CD4-positive, CD25-positive, alpha-beta regulatory T cell (primary cell): Measurements from ENCODE around the gene MEOX1. TPM values are rescaled to one million over a fixed set of nuclear protein-coding genes. Genes with fewer than 3 reads are reported as not detected.
"Not testable (repeated sequence)": the region's sequence is repeated elsewhere in the genome, so short reads cannot be mapped to it uniquely, and the experiment has no call there.

Experiments used
- ATAC-seq, 2 donors: fragments of 150-1000 bp; cut with Tn5 transposase; one replicate each; pipeline ENCODE4 v1.10.0; 2021; ENCODE audit warnings: low read depth in 2 of 2, moderate number of reproducible peaks in 2 of 2, moderate library complexity in 1 of 2
- DNase-seq, 3 donors: peaks; one replicate each; pipeline versions ENCODE4 v3.0.0 to v3.0.0-alpha.2; 2012 to 2022; ENCODE audit warnings: mixed read lengths in 1 of 3
- H3K27ac ChIP-seq: one replicate; pipeline ENCODE4 v1.7.0; 2013; ENCODE audit warnings: mild to moderate bottlenecking, low read length; ENCODE audit not compliant: insufficient read depth, poor library complexity, severe bottlenecking
- H3K27me3 ChIP-seq: one replicate; pipeline ENCODE4 v1.7.0; 2013; ENCODE audit warnings: low read length; ENCODE audit not compliant: control insufficient read depth, insufficient read depth
- H3K36me3 ChIP-seq: one replicate; pipeline ENCODE4 v1.7.0; 2013; ENCODE audit warnings: mild to moderate bottlenecking, low read length, moderate library complexity; ENCODE audit not compliant: control insufficient read depth, insufficient read depth
- H3K4me1 ChIP-seq: 2 replicates; pipeline ENCODE4 v1.7.0; 2013; ENCODE audit warnings: mild to moderate bottlenecking, low read length; ENCODE audit not compliant: insufficient read depth, control insufficient read depth, poor library complexity, severe bottlenecking
- H3K4me3 ChIP-seq: one replicate; pipeline ENCODE4 v1.7.0; 2013; ENCODE audit warnings: low read depth, mild to moderate bottlenecking, low read length, moderate library complexity
- H3K9me3 ChIP-seq, 2 experiments: 1 replicate in 1 of 2; 2 replicates in 1 of 2; pipeline ENCODE4 v1.7.0; 2013; ENCODE audit warnings: low read length in 2 of 2, mild to moderate bottlenecking in 1 of 2, moderate library complexity in 1 of 2; ENCODE audit not compliant: control insufficient read depth in 2 of 2
- H3K27ac Mint-ChIP-seq, 3 donors: one replicate each; pipeline ENCODE4 v1.8.0; 2020 to 2022; ENCODE audit warnings: mild to moderate bottlenecking in 3 of 3, mixed read lengths in 3 of 3, moderate library complexity in 2 of 3
- H3K27me3 Mint-ChIP-seq: one replicate; pipeline ENCODE4 v1.8.0; 2022; ENCODE audit warnings: mild to moderate bottlenecking, mixed read lengths
- H3K36me3 Mint-ChIP-seq: one replicate; pipeline ENCODE4 v1.8.0; 2020; ENCODE audit warnings: mixed read lengths
- H3K4me1 Mint-ChIP-seq, 4 donors: one replicate each; pipeline ENCODE4 v1.8.0; 2020 to 2022; ENCODE audit warnings: mixed read lengths in 4 of 4, mild to moderate bottlenecking in 1 of 4
- H3K4me3 Mint-ChIP-seq, 4 donors: one replicate each; pipeline ENCODE4 v1.8.0; 2020 to 2022; ENCODE audit warnings: mild to moderate bottlenecking in 4 of 4, mixed read lengths in 4 of 4, moderate library complexity in 3 of 4
- H3K9me3 Mint-ChIP-seq, 7 donors: one replicate each; pipeline ENCODE4 v1.8.0; 2020 to 2022; ENCODE audit warnings: mixed read lengths in 7 of 7, mild to moderate bottlenecking in 3 of 7, moderate library complexity in 2 of 7
- polyA plus RNA-seq, 4 donors: library from polyadenylated mRNA; unstranded; fragments of 300-500 nt; fragmentation: Illumina TruSeq; gene quantifications; one replicate each; pipeline ENCODE4 v1.2.3, GENCODE V29; 2021
- total RNA-seq: library from RNA; stranded (reverse); gene quantifications from one replicate; pipeline ENCODE4 v1.2.3, GENCODE V29; 2022

MEOX1 gene
- total and polyA plus RNA-seq, 5 donors from 2014 or later = 15.3 to 36.5 (median 29.7) TPM

GRCh38 chr17:43602556-43602955 is 59.2 kb downstream of the MEOX1 start:
- H3K4me1 ChIP-seq, ATAC-seq, H3K36me3 ChIP-seq, H3K27me3 ChIP-seq, H3K4me3 Mint-ChIP-seq, H3K4me3 ChIP-seq, H3K27ac Mint-ChIP-seq, DNase-seq, H3K36me3 Mint-ChIP-seq, H3K27ac ChIP-seq, H3K4me1 Mint-ChIP-seq, H3K9me3 Mint-ChIP-seq, H3K9me3 ChIP-seq: not testable (repeated sequence)
- peaks cover 17% of the 10 kb centered on the region for H3K27me3 Mint-ChIP-seq

- DNase-seq (no peak), ATAC-seq (no peak)
- Histone ChIP-seq H3K4me3 (no peak overlapping the region), H3K36me3 (no peaks in the 10 kb centered on the region), H3K27ac (no peak overlapping the region), H3K9me3 (no peaks in the 10 kb centered on the region), H3K4me1 (no peaks in the 10 kb centered on the region), H3K27me3 (no peaks in the 10 kb centered on the region)
- Mint-ChIP-seq H3K36me3 (no peaks in the 10 kb centered on the region), H3K4me1 (no peaks in the 10 kb centered on the region), H3K4me3 (no peak overlapping the region), H3K9me3 (no peaks in the 10 kb centered on the region), H3K27ac (no peak overlapping the region), H3K27me3 (peaks cover 17% of the 10 kb centered on the region)
Measured at GRCh38 chr17:43601280-43602039, 60.3 kb downstream of the MEOX1 start.

- H3K9me3 ChIP-seq = no peaks in the 10 kb centered on the region
- H3K4me1 Mint-ChIP-seq = no peaks in the 10 kb centered on the region
- H3K36me3 Mint-ChIP-seq = no peaks in the 10 kb centered on the region
- H3K27ac Mint-ChIP-seq = no peak overlapping the region
- no peaks in the 10 kb centered on the region for H3K9me3 Mint-ChIP-seq
- H3K4me1 ChIP-seq = no peaks in the 10 kb centered on the region
- H3K4me3 ChIP-seq = no peak overlapping the region
- H3K27me3 Mint-ChIP-seq = peaks cover 17% of the 10 kb centered on the region
- H3K4me3 Mint-ChIP-seq = no peak overlapping the region
- no peaks in the 10 kb centered on the region for H3K27me3 ChIP-seq
- ATAC-seq (no peak), DNase-seq (no peak)
- H3K27ac ChIP-seq = no peak overlapping the region
- no peaks in the 10 kb centered on the region for H3K36me3 ChIP-seq
Measured at GRCh38 chr17:43599835-43600234, 61.9 kb downstream of the MEOX1 start.

- Histone ChIP-seq H3K9me3 (no peaks in the 10 kb centered on the region), H3K27me3 (no peaks in the 10 kb centered on the region), H3K4me3 (no peak overlapping the region), H3K36me3 (no peaks in the 10 kb centered on the region), H3K4me1 (no peaks in the 10 kb centered on the region), H3K27ac (no peak overlapping the region)
- Mint-ChIP-seq H3K27me3 (peaks cover 15% of the 10 kb centered on the region), H3K4me3 (no peak overlapping the region), H3K4me1 (peaks cover 0 to 4% (median 0%) of the 10 kb centered on the region in 4 donors), H3K27ac (no peak overlapping the region), H3K36me3 (no peaks in the 10 kb centered on the region), H3K9me3 (no peaks in the 10 kb centered on the region)
- DNase-seq (no peak), ATAC-seq (no peak)
Measured at GRCh38 chr17:43599046-43599395, 62.7 kb downstream of the MEOX1 start.

GRCh38 chr17:43598357-43599045 is 63.2 kb downstream of the MEOX1 start:
- peaks cover 0 to 4% (median 0%) of the 10 kb centered on the region in 4 donors for H3K4me1 Mint-ChIP-seq
- H3K4me3 Mint-ChIP-seq = no peak overlapping the region
- no peaks in the 10 kb centered on the region for H3K27me3 ChIP-seq
- ATAC-seq (no peak), DNase-seq (no peak)
- peaks cover 13% of the 10 kb centered on the region for H3K27me3 Mint-ChIP-seq
- no peaks in the 10 kb centered on the region for H3K9me3 ChIP-seq
- H3K4me3 ChIP-seq = no peak overlapping the region
- no peak overlapping the region for H3K27ac Mint-ChIP-seq
- H3K36me3 Mint-ChIP-seq = no peaks in the 10 kb centered on the region
- no peaks in the 10 kb centered on the region for H3K36me3 ChIP-seq
- no peaks in the 10 kb centered on the region for H3K9me3 Mint-ChIP-seq
- H3K27ac ChIP-seq = no peak overlapping the region
- H3K4me1 ChIP-seq = no peaks in the 10 kb centered on the region

- Mint-ChIP-seq H3K27me3 (peaks cover 9% of the 10 kb centered on the region), H3K27ac (peak overlapping the region in 1 of 3 donors; percentile 26), H3K36me3 (no peaks in the 10 kb centered on the region), H3K4me1 (peaks cover 0 to 4% (median 0%) of the 10 kb centered on the region in 4 donors), H3K9me3 (no peaks in the 10 kb centered on the region), H3K4me3 (no peak overlapping the region)
- no peaks in the 10 kb centered on the region for H3K27me3 ChIP-seq
- no peak for ATAC-seq
- no peak overlapping the region for H3K27ac ChIP-seq
- H3K36me3 ChIP-seq = no peaks in the 10 kb centered on the region
- no peaks in the 10 kb centered on the region for H3K9me3 ChIP-seq
- no peak for DNase-seq
- no peak overlapping the region for H3K4me3 ChIP-seq
- no peaks in the 10 kb centered on the region for H3K4me1 ChIP-seq
Measured at GRCh38 chr17:43597624-43598356, 63.9 kb downstream of the MEOX1 start.

GRCh38 chr17:43595466-43595865 is 66.3 kb downstream of the MEOX1 start:
- DNase-seq (no peak), ATAC-seq (no peak)
- no peaks in the 10 kb centered on the region for H3K36me3 Mint-ChIP-seq
- no peaks in the 10 kb centered on the region for H3K36me3 ChIP-seq
- H3K27me3 Mint-ChIP-seq = peaks cover 5% of the 10 kb centered on the region
- no peak overlapping the region for H3K27ac ChIP-seq
- no peaks in the 10 kb centered on the region for H3K4me1 ChIP-seq
- H3K9me3 ChIP-seq = no peaks in the 10 kb centered on the region
- H3K27ac Mint-ChIP-seq = no peak overlapping the region
- no peak overlapping the region for H3K4me3 ChIP-seq
- H3K4me3 Mint-ChIP-seq = no peak overlapping the region
- H3K27me3 ChIP-seq = no peaks in the 10 kb centered on the region
- peaks cover 0 to 4% (median 0%) of the 10 kb centered on the region in 4 donors for H3K4me1 Mint-ChIP-seq
- no peaks in the 10 kb centered on the region for H3K9me3 Mint-ChIP-seq
